ENCODE results near the gene MSI1. TPM values are rescaled to one million over a fixed set of nuclear protein-coding genes. Genes with fewer than 3 reads are reported as not detected.

Gene MSI1
- total and polyA plus RNA-seq, 10 of the 15 experiments (the other 5 are each of a cell fraction or from before 2014, with no cell fraction given) = 0.04 TPM; not detected in 9

DNA sequence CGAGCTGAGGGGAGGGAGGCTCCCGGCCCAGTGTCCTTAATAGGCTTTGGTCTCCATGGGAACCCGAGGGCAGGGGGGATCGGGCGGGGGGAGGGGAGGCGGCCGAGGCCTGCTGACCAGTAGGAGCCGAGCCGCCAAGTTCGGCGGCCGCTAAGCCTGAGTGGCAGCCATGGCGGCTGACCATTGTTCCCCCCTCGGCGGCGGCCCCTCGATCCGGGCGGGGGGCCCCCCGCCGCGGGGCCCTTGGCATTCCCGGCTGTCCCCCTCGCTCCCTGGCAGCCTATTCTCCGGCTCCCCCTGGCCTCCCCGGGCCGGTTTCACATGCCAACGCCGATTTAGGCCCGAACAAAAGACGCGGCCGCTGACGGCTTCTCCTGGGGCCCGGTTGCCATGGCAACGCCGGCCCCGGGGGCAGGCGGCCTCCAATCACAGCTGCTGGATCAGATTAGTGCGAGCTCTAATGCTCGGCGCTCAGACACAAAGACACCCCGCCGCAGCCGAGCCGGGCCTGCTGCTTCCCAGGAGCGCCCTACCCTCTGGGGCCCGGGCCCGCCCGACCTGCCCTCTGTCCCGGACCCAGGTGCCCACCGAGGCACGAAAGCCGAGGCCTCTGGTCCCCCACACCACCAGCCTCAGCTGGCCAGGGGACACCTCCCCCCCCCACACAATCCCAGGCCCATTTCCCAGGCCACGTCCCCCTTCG is 7.3 kb downstream of the MSI1 start:
- Histone ChIP-seq H3K9ac (ENCODE audit: control insufficient read depth, insufficient read depth, low read length) (no peak overlapping the region), H3K36me3 (ENCODE audit: control insufficient read depth in 2 of 2, insufficient read depth in 2 of 2, low read length in 1 of 2) (no peaks in the 10 kb centered on the region), H3K4me1 (ENCODE audit: control insufficient read depth, insufficient read depth, low read length) (no peaks in the 10 kb centered on the region), H3K9me3 (replicated peaks; ENCODE audit: control insufficient read depth, insufficient read depth, low read length) (no peaks in the 10 kb centered on the region), H2AFZ (ENCODE audit: control insufficient read depth, low read depth, low read length) (no peak overlapping the region), H3K27ac (ENCODE audit: control insufficient read depth, insufficient read depth) (no peak overlapping the region), H4K20me1 (ENCODE audit: control insufficient read depth, insufficient read depth) (no peaks in the 10 kb centered on the region), H3K27me3 (replicated peaks in 1 of 2; ENCODE audit: control insufficient read depth in 2 of 2, insufficient read depth in 2 of 2, low read length in 1 of 2) (peaks cover 0 to 3% of the 10 kb centered on the region in 2 experiments; a peak in 2 of 4 replicates), H3K79me2 (ENCODE audit: control insufficient read depth, insufficient read depth, low read length) (no peaks in the 10 kb centered on the region), H3K4me2 (ENCODE audit: control insufficient read depth, insufficient read depth) (no peak overlapping the region), H3K4me3 (no peak overlapping the region)
- ChIA-PET POLR2A (interaction anchor here (0.6 kb wide), 1 partner anchor 21 kb away, joined by 3 read pairs; no protein-coding TSS in a partner anchor), CTCF (interaction anchor here (0.5 kb wide), 1 partner anchor 20 kb away, joined by 5 read pairs; no protein-coding TSS in a partner anchor), SMC1A (ENCODE audit: uncharacterized antibody, unreplicated experiment) (no interaction called here), RAD21 (ENCODE audit: unreplicated experiment) (no interaction called here)
- in situ Hi-C loops (cut with MboI) = no loop called here
- no TSS peak for BruUV-seq (replicated peaks)
- TF ChIP-seq SIX5 (IDR thresholded peaks at IDR 0.05; ENCODE audit: low read depth, low read length, severe bottlenecking) (no peak), YY1 (IDR thresholded peaks at IDR 0.05; ENCODE audit: low read depth, low read length) (no peak), TAF1 (IDR thresholded peaks at IDR 0.05; ENCODE audit: borderline replicate concordance, low read depth, low read length) (no peak), BMI1 (IDR thresholded peaks at IDR 0.05; ENCODE audit: borderline replicate concordance) (peak; percentile 83), RFX5 (IDR thresholded peaks at IDR 0.05; ENCODE audit: low read depth, low read length) (peak; percentile 84), NFXL1 (IDR thresholded peaks at IDR 0.05; ENCODE audit: borderline replicate concordance) (no peak), BCL11A (IDR thresholded peaks at IDR 0.05; ENCODE audit: low read depth, low read length) (no peak), SIN3A (IDR thresholded peaks at IDR 0.05; ENCODE audit: low read depth, low read length) (no peak), ZNF384 (IDR thresholded peaks at IDR 0.05; ENCODE audit: borderline replicate concordance, low read depth, low read length) (no peak), SMAD1 (IDR thresholded peaks at IDR 0.05; ENCODE audit: low read depth, partially characterized antibody) (no peak), ZZZ3 (IDR thresholded peaks at IDR 0.05; ENCODE audit: control insufficient read depth, insufficient read length, low read depth) (no peak)
- DNase-seq (ENCODE audit: low read depth, low spot score) (no peak), ATAC-seq (peak; percentile 66), FAIRE-seq (no peak)
- intact Hi-C loops (cut with micrococcal nuclease; ENCODE audit: unreplicated experiment) = no loop called here
- 26% methylated on average over 37 of the region's 56 CpGs for WGBS (ENCODE audit: insufficient coverage, insufficient replicate concordance, low lambda C conversion rate, missing lambda C conversion rate)

All from GM12878 (cell line).